ENCODE measurements around the gene MTHFD1. TPM values are rescaled to one million over a fixed set of nuclear protein-coding genes. Genes with fewer than 3 reads are reported as not detected.

Gene MTHFD1
- total RNA-seq, 1 experiment from 2014 or later = 38.5 TPM

GRCh38 chr14:64488590-64489099 is 100.5 kb downstream of the MTHFD1 start:
- no peak for DNase-seq (ENCODE audit: low spot score)

- DNase-seq (ENCODE audit: low spot score) = no peak
These were observed 103.5 kb downstream of the MTHFD1 start for GRCh38 chr14:64491637-64492036.

- DNase-seq (ENCODE audit: low spot score) = no peak
These were observed 105.3 kb downstream of the MTHFD1 start for GRCh38 chr14:64493455-64493854.

GRCh38 chr14:64495252-64495651 is 107.1 kb downstream of the MTHFD1 start:
- no peak for DNase-seq (ENCODE audit: low spot score)

- no peak for DNase-seq (ENCODE audit: low spot score)
These were observed 108.6 kb downstream of the MTHFD1 start for GRCh38 chr14:64496764-64497163.

- DNase-seq (ENCODE audit: low spot score) = no peak
These were observed 111.9 kb downstream of the MTHFD1 start for GRCh38 chr14:64500088-64500487.

GRCh38 chr14:64501411-64502171 is 113.4 kb downstream of the MTHFD1 start:
- DNase-seq (ENCODE audit: low spot score) = peak; percentile 60

GRCh38 chr14:64502456-64502855 is 114.3 kb downstream of the MTHFD1 start:
- DNase-seq (ENCODE audit: low spot score) = peak; percentile 35

- peak; percentile 44 for DNase-seq (ENCODE audit: low spot score)
These were observed 114.8 kb downstream of the MTHFD1 start for GRCh38 chr14:64502887-64503433.

GRCh38 chr14:64503434-64504309 is 115.5 kb downstream of the MTHFD1 start, which contains the start of gene ZBTB25:
Gene ZBTB25 (minus strand): TSS chr14:64503838. CDS start chr14:64490533, 13,305 bp downstream.
- peak; percentile 79 for DNase-seq (ENCODE audit: low spot score)

GRCh38 chr14:64504310-64504896 is 116.2 kb downstream of the MTHFD1 start, which contains the start of gene ZBTB1:
Gene ZBTB1 (plus strand): TSS chr14:64504770. CDS start chr14:64521505, 16,735 bp downstream.
- peak; percentile 72 for DNase-seq (ENCODE audit: low spot score)

GRCh38 chr14:64504897-64505794 is 117.0 kb downstream of the MTHFD1 start:
- DNase-seq (ENCODE audit: low spot score) = peak; percentile 77

GRCh38 chr14:64506721-64507120 is 118.6 kb downstream of the MTHFD1 start:
- DNase-seq (ENCODE audit: low spot score) = no peak

GRCh38 chr14:64507376-64508156 is 119.4 kb downstream of the MTHFD1 start:
- no peak for DNase-seq (ENCODE audit: low spot score)

GRCh38 chr14:64508215-64508776 is 120.1 kb downstream of the MTHFD1 start:
- DNase-seq (ENCODE audit: low spot score) = no peak

GRCh38 chr14:64509036-64509435 is 120.9 kb downstream of the MTHFD1 start:
- no peak for DNase-seq (ENCODE audit: low spot score)

All from HT-29 (cell line).